HUDEP-2 (cell line): ENCODE data around the gene ARHGAP33.
"Not testable (repeated sequence)": the region's sequence is repeated elsewhere in the genome, so short reads cannot be mapped to it uniquely, and the experiment has no call there.

Experiments
- DNase-seq, 76 experiments: peaks; one replicate each; lab custom pipeline; 2025; ENCODE audit not compliant: unreplicated experiment in 76 of 76; lab: John Stamatoyannopoulos, UW

ARHGAP33 gene

DNA sequence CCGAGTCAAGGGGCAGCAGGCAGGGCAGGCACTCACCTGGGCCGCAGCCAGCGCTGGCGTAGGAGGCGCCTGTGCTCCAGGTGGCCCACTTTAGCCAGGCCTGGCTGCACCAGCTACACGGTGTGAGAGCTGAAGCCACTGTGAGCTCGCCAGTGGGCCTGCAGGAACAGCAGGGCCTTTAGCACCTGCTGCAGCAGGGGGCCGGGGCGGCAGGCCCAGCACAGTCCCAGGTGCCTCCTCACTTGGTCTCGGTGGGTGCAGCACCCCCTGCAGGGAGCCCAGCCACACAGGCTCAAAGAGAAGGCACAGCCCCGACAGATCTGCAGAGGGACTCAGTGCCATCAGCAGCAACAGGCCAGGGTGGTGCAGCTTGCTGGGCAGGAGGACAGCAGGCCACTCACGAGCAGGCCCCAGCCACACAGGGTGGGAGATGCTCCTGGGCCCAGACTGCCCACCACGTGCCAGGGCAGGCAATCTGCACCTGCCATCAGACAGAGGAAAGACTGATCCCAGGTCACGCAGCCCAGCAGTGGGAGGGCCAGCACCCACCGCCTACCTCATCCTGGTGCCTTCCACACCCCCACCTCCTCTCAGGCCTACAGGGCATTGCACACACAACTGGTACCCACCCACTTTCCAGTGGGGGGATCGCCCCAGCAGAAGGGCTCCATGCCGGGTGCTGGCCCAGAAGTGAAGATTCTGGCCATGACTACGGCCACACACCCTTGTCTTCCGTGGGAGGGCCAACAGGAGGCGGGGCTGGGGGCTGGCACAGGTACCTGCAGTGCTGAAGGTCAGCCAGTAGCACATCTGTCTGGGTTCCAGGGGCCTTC, 15.8 kb downstream of the ARHGAP33 start:
- DNase-seq = peak in 3 of 76 experiments; percentile 7 to 21 (median 16)

DNA sequence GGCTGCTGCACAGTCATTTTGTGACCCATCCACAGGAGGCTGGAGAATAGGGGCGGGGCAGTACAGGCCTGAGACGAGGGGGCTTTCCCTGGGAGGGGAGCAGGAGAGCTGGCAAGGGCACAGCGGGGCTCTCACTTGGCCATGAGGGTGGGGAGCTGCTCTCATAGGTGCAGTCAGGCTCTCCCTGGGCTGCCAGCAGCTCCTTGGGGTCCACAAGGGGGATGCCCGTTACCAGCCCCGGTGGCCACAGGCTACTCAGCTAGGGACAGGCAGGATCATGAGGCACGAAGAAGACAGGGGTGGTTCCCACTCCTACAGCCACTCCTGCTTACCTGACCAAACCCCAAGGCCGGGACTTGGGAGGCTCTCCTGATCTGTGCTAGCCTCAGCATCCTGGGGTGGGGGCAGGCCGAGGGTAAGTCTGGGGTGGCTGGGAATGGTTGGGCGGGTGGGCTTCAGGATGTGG, 16.5 kb downstream of the ARHGAP33 start:
- no peak for DNase-seq

DNA sequence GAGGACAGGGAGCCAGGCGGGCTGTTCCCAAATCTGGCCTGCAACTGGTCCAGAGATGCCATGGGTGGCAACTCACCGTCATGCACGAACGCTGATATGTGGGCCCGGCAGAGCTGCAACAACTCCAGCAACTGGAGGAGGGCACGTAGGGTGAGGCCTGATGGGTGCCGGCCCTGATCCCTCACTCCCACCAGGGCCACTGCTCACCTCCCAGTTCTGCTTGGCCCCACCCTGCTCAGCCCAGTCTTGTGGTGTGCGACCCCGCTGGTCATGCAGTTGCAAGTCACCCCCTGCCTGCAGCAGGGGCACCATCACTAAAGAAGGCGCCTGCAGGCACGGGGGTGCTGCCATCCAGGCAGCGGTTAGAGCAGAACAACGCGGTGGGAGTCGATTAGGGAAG, 16.9 kb downstream of the ARHGAP33 start:
- DNase-seq = no peak

DNA sequence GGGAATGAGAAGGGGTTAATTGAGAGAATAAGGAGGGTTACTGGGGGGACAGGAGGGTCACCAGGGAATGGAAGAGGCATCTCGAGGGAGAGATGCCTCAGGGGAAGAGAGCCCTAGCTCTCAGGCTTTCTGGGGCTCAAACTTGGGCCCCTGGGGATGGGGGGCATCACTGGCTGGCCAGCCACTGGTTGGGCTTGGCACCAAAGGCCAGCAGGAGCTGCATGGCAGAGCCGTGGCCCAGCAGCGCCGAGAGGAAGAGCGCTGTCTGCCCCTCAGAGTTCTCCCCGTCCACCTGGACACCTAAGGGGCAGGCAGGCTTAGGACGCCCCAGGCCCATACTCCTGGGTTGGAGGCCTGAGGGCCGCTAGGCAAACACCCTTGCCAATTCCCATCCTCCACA, 17.5 kb downstream of the ARHGAP33 start:
- DNase-seq = no peak

DNA sequence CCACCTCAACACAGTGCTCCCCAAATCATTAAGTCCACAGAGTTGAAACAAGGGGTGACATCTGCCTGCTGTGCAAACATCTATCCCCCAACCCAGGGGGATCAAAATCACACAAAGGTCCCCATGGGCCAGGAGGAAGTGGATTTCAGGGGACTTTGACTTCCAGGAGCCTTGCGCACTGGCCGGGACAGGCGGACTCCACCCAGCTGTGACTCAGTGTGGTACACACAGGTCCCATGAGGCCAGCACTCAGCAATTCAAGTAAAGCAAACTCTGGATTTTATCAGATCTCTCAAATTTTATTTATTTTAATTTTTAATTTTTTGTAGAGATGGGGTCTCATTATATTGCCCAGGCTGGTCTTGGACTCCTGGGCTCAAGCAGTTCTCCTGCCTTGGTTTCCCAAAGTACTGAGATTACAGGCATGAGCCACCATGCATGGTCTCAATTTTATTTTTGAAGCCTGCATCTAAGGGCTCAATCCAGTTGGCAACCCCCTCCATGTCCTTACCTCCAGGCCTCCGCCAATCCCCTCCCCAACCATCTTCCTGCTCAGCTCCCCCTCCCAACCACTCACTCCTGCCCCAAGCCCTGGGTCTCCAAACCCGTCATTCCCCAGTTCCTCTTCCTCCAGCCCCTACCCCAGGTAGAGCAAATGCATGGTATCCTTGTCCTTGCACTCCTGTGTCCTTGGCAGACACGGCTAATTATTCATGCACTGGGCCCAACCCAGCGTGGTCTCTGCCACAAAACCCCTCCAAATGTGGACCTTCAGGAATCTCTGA, 18.2 kb downstream of the ARHGAP33 start:
- peak in 28 of 76 experiments; percentile 8 to 48 (median 27) for DNase-seq

DNA sequence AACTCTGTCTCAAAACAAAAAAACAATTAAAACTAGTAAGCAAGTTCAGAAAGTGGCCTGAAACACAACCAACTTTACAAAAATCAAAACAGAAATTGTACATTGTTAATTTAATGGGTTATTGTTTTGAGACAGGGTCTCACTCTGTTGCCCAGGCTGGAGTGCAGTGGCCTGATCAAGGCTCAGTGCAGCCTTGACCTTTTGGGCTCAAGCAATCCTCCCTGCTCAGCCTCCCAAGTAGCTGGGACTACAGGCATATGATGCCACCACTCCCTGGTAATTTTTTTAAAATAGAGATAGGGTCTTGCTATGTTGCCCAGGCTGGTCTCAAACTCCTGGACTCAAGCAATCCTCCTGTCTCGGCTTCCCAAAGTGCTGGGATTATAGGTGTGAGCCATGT, 20.2 kb downstream of the ARHGAP33 start:
- DNase-seq = not testable (repeated sequence)

DNA sequence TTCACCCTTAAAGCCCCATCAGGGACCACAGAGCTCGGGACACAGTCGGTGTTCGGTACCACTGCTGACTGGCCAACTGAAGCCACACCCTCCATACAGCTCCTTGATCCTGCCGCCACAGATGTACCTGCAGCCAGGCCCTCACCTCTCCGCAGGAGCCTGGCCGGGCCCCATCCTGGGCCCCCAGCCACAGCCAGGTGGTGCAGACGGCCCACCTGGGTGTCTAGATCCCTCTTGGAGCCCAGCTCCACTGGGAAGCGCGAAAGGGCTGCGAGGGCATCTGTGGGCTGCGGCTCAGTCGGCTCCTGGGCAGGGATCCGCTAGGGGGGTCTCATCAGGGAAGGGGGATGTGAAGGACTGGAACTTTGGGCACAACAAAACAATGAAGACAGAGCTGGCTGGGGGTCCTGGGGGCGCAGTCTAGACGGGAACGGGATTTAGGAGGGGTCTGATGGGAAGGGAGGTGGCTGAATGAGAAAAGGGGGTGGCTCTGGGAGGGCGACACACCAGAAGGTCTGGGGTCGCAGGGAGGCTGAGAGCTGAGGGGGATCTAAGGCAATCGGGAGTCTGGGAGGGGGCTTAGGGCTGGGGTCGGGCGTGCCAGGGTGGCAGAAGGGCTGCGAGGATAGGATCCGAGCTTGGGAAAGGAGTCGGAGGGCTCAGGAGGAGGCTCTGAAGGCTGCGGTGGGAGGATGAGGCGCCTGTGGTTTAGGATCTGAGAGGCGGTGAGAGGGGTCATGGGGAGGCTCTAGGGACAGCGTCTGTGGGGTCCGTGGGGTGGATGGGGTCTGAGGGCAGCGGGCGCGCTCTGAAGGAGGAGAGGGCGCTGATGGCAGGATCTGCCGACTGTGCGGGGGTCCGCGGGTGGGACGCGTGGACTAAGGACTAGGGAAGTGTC, 21.5 kb downstream of the ARHGAP33 start:
- DNase-seq = no peak

DNA sequence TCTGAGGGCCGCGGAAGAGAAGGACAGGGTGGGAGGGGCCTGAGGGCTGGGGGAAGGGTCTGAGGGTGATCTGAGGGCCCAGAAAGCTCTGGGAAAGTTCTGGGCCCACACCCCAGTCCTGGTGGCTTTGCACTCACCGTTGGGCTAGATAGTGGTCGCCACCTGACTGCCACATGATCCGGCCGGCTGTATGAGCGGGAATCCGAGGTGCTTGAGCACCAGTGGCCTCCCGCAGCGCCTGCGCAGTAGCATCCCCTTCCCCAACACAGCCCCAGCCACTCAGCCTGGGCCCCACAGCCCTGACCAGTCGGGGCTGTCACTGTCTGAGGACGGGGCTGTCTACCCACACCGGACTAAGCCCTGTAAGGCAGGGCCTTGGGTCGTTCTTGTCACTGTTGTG, 22.3 kb downstream of the ARHGAP33 start:
- peak in 61 of 76 experiments; percentile 18 to 90 (median 65) for DNase-seq

DNA sequence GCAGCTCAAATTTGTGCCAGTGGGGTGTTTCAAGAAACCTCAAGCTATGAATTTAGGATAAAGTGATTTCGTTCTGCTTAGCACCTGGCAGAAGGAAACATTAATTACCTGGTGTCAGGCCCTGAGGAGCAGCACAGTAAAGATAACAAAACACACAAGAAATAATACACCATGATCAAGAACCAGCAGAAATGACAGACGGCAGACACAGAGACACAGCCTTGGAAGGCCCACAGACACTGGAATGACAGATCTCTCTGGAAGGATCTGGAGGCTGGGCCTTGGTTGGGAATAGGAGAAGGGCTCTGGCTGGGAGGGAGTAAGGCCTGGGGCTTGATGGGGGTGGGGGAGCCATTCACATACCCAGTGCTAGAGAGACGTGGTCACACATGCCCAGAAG, 26.5 kb downstream of the ARHGAP33 start:
- no peak for DNase-seq

DNA sequence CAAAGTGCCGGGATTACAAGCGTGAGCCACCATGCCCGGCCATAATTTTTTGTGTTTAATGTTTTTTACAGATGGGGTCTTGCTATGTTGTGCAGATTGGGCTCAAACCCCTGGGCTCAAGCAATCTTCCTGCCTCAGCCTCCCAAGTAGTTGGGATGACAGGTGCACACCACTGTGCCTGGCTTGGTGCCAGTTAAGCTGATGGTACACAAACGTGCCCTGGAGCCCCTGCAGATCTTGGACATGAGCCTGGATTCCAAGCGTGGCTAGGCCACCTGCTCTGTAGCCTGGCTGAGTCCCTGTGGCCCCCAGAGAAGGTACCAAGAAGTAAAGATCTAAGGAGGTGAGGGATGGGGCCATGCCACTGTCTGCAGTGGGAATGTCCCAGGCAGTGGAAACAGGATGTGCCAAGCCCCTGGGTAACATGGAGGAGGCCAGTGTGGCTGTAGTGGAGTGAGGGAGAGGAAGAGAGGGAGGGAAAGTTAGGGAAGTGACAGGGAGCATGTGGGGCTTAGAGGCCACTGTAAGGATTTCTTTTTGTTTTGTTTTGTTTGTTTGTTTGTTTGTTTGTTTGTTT, 30.2 kb downstream of the ARHGAP33 start:
- DNase-seq = no peak

DNA sequence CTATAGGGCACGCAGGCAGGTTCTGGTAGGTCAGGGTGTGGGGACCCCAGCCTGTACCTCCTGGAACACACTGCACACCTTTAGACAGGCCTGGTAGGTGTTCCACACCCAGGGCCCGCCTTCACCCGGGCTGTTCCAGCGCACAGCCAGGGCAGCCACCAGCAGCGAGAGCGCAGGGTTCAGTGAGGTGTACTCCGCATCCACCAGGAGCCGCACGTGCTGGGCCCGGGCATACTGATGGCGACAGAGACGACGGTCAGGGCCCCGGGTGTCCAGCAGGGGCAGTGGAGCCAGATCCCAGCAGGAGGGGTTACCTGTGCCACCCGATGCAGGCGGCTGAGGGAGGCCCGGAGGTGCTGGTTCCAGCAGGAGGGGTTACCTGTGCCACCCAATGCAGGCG, 31.2 kb downstream of the ARHGAP33 start:
- DNase-seq = no peak

DNA sequence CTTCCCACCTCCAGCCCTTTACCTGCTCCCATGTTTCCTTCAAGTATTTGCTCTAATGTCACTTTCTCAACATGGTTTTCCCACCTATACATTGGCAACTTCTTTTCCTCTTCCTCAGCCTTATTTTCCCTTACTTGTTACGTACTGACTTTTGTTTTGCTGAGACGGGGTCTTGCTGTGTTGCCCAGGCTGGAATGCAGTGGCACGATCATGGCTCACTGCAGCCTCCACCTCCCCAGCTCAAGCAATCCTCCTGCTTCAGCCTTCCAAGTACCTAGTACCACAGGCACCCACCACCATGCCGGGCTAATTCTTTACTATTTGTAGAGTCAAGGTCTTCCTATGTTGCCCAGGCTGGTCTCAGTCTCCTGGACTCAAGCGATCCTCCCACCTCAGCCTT, 32.3 kb downstream of the ARHGAP33 start:
- DNase-seq = no peak

DNA sequence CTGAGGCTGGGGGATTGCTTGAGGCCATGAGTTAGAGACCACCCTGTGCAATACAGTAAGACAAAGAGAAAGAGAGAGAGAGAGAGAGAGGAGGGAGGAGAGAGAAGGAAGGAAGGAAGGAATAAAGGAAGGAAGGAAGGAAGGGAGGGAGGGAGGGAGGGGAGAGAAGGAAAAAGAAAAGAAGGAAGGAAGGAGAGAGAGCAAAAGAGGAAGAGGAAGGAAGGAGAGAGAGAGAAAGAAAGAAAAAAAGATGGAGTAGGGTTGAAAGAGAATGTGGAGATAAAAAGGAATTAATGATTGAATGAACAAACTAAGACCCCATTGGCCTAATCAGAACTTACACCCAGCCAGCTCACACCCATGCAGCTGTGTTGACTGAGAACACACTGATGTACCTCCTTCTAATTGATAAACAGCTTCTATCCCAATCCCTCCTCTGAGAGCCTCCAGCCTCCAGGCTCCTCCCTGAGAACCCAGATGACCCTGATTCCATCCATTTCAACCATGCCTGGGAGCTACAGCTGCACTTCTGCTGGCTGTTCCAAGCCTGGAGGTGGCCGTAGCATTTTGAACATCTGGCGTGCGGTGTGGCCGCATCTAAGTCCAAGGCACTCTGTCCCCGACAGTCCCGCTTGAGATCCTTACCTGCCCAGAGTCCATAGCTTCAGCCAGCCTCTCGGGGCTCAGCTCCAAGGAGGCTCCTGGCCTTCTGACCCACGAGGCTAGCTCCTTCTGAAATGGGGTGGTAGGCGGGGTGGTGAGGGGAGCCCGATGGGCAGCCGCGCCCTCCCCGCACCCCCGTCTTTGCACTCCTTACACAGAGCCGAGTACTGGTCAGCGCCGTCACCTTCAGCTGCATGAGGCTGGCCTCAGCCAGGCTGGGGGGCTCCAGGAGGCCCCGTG, 36.2 kb downstream of the ARHGAP33 start:
- no peak for DNase-seq

DNA sequence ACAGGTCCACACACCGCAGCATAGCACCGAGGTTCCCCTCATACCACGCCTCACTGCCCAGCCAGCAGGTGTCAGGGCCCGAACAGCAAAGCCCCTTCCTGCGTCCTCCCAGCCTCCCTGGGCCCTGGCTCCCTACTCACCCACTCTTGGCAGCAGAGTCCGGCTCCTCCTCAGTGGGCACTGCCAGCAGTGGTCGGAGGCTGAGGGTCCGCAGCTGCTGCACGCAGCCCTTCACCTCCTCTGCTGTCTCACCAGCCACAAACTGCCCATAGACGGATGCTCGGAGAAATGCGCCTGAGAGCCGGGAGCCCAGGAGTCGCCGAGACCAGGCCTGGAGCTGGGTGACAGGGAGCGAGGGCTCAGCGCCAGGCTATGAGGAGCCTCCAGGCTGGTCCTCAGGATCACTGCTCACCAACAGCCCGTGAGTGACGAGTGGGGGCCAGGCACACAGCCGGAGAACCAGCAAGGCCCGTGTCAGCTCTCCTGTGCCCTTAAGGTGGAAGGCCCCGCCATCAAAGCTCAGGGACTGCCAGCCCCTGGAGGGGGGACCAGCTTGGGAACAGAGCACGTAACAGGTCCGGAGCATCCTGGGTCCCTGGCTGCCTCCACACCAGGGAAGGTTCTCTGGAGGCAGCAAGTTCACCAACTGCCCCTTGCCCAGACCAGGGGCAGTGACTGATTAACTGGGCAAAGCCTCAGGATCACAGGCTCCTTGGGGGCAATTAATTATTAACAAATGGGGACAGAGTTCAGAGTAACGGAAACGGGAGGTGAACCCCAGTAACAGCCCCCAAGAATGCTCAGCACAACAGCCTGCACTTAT, 37.1 kb downstream of the ARHGAP33 start, which contains the start of gene PRODH2:
TSS of gene PRODH2 (minus strand) at position 626 of the 823 bp plus-strand sequence. CDS start at position 586, 40 bp downstream.
- no peak for DNase-seq

DNA sequence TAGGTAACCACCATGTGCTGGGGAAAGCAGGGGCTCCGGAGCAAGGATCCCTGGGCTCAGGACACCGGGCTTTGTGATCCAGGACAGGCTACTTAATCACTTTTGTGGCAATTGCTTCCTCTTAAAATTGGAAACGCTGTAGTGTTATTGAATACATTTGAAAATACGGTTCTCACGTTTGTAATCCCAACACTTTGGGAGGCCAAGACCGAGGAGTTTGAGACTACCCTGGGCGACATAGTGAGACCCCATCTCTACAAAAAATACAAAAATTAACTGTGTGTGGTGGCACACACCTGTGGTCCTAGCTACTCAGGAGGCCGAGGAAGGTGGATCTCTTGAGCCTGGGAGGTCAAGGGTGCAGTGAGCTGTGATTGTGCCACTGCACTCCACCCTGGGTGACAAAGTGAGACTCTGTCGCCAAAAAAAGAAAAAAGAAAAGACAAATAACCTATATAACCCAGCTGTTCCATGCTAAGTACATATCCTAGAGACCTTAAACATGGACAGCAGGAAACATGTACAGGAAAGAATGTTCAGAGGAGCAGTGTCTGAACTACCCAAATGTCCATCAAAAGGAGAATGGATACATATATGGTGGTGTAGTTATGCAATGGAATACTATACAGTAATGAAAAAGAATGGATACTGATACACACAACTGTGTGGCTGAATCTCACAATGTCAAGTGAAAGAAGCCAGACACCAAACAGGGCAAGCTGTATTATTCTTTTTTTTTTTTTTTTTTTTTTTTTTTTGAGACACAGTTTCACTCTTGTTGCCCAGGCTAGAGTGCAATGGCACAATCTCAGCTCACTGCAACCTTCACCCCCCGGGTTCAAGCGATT, 37.9 kb downstream of the ARHGAP33 start:
- DNase-seq = no peak

DNA sequence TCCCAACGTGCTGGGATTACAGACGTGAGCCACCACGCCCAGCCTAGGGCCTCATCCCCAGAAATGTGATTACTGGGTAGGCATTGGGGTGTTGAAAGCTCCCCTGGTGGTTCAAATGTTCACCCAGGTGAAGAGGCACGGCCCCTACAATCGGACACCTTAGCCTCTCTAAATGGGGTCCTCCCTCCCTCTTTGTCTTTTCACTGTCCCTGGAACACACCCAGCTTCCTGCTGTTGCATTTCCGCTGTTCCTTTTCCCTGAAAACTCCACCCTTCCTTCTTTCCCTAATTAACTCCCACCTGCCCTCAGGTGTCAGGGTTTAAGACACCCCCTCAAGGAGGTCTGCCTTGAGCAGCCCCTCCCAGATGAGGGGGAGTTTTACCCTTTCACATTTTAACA, 40.9 kb downstream of the ARHGAP33 start:
- DNase-seq = no peak

DNA sequence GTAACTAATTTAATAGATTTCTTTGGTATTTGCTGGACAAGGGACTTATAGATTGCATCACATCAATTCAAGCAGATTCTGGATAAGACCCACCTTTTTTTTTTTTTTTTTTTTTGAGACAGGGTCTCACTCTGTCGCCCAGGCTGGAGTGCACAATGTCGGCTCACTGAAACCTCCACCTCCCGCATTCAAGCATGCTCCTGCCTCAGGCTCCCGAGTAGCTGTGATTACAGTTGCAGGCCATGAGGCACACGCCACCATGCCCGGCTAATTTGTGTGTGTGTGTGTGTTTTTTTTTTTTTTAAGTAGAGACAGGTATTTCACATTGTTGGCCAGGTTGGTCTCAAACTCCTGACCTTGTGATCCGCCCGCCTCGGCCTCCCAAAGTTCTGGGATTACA, 41.5 kb downstream of the ARHGAP33 start:
- no peak for DNase-seq

DNA sequence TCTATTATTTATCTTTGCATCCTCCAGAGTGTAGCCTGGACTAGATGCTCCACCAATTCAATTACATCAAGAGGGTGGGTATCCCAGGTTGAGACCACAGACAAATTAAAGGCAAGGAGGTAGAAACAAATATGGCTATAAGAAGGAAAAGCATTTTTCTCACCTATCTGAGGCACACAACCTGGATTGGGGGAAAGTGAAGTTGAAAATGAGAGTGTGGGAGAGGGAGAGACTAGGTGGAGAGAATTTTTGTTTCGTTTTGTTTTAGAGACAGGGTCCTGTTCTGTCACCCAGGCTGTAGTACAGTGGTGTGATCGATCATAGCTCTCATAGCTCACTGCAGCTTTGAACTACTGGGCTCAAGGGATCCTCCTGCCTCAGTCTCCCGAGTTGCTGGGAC, 43.1 kb downstream of the ARHGAP33 start:
- no peak for DNase-seq
